ENCODE results near the gene SURF4. TPM values are rescaled to one million over a fixed set of nuclear protein-coding genes. Genes with fewer than 3 reads are reported as not detected.

SURF4 gene
- total and polyA plus RNA-seq, 2 of the 13 experiments (the other 11 are each of a cell fraction or from before 2014, with no cell fraction given), result 220 to 265 TPM

- TF ChIP-seq SMAD9 (CRISPR knock-in tag; IDR thresholded peaks at IDR 0.05) (no peak), U2AF2 (IDR thresholded peaks at IDR 0.05; ENCODE audit: low read depth, low read length) (no peak), ZBTB2 (CRISPR knock-in tag; IDR thresholded peaks at IDR 0.05; ENCODE audit: low read depth) (no peak), CEBPG (CRISPR knock-in tag; IDR thresholded peaks at IDR 0.05) (no peak), ZNF44 (CRISPR knock-in tag; IDR thresholded peaks at IDR 0.05) (no peak), EP300 (IDR thresholded peaks at IDR 0.05; ENCODE audit: low read depth in 2 of 2, low read length in 2 of 2) (no peak), EP300 (CRISPR knock-in tag; IDR thresholded peaks at IDR 0.05; ENCODE audit: borderline replicate concordance) (no peak), KDM1A (CRISPR knock-in tag; IDR thresholded peaks at IDR 0.05) (no peak), CHD2 (IDR thresholded peaks at IDR 0.05; ENCODE audit: low read depth, low read length) (no peak), ZNF317 (CRISPR knock-in tag; IDR thresholded peaks at IDR 0.05) (no peak), ZNF7 (CRISPR knock-in tag; IDR thresholded peaks at IDR 0.05) (no peak), ARID4A (CRISPR knock-in tag; IDR thresholded peaks at IDR 0.05; ENCODE audit: borderline replicate concordance) (no peak; the same call in 1 of the 2 replicates), ZNF609 (CRISPR knock-in tag; IDR thresholded peaks at IDR 0.05; ENCODE audit: borderline replicate concordance) (peak; percentile 34; the same call in 1 of the 2 replicates), ZNF101 (CRISPR knock-in tag; IDR thresholded peaks at IDR 0.05; ENCODE audit: borderline replicate concordance, low read depth) (no peak), MLXIP (CRISPR knock-in tag; IDR thresholded peaks at IDR 0.05; ENCODE audit: borderline replicate concordance) (no peak), PITX1 (CRISPR knock-in tag; IDR thresholded peaks at IDR 0.05) (no peak), NFYC (CRISPR knock-in tag; IDR thresholded peaks at IDR 0.05) (no peak), ZFP36 (IDR thresholded peaks at IDR 0.05; ENCODE audit: borderline replicate concordance, low read depth, low read length, partially characterized antibody) (no peak)
Measured at GRCh38 chr9:133386338-133386737, 10.5 kb upstream of the SURF4 start (continued).
